ENCODE results near the gene MORC2.

The MORC2 gene

GRCh38 chr22:30889268-30889995, 79.1 kb downstream of the MORC2 start:
- DNase-seq (ENCODE audit: low read depth in 3 of 3) = no peak

GRCh38 chr22:30887861-30888260, 80.7 kb downstream of the MORC2 start:
- no peak for DNase-seq (ENCODE audit: low read depth in 3 of 3)

- DNase-seq (ENCODE audit: low read depth in 3 of 3) = no peak
Observed at GRCh38 chr22:30887453-30887852, 81.1 kb downstream of the MORC2 start.

GRCh38 chr22:30885591-30885990, 83.0 kb downstream of the MORC2 start:
- no peak for DNase-seq (ENCODE audit: low read depth in 3 of 3)

- DNase-seq (ENCODE audit: low read depth in 3 of 3) = no peak
Observed at GRCh38 chr22:30885001-30885366, 83.6 kb downstream of the MORC2 start.

- DNase-seq (ENCODE audit: low read depth in 3 of 3) = no peak
Observed at GRCh38 chr22:30884211-30885000, 84.2 kb downstream of the MORC2 start.

- no peak for DNase-seq (ENCODE audit: low read depth in 3 of 3)
Observed at GRCh38 chr22:30883586-30884145, 84.9 kb downstream of the MORC2 start.

- no peak for DNase-seq (ENCODE audit: low read depth in 3 of 3)
Observed at GRCh38 chr22:30882974-30883533, 85.5 kb downstream of the MORC2 start.

GRCh38 chr22:30882184-30882717, 86.3 kb downstream of the MORC2 start:
- DNase-seq (ENCODE audit: low read depth in 3 of 3) = no peak

GRCh38 chr22:30881361-30882183, 87.0 kb downstream of the MORC2 start:
- no peak for DNase-seq (ENCODE audit: low read depth in 3 of 3)

GRCh38 chr22:30880847-30881246, 87.7 kb downstream of the MORC2 start:
- no peak for DNase-seq (ENCODE audit: low read depth in 3 of 3)

GRCh38 chr22:30880181-30880601, 88.4 kb downstream of the MORC2 start:
- no peak for DNase-seq (ENCODE audit: low read depth in 3 of 3)

GRCh38 chr22:30879415-30879797, 89.2 kb downstream of the MORC2 start:
- DNase-seq (ENCODE audit: low read depth in 3 of 3) = no peak

GRCh38 chr22:30878516-30879414, 89.8 kb downstream of the MORC2 start:
- no peak for DNase-seq (ENCODE audit: low read depth in 3 of 3)

- no peak for DNase-seq (ENCODE audit: low read depth in 3 of 3)
Observed at GRCh38 chr22:30877662-30878515, 90.7 kb downstream of the MORC2 start.

- DNase-seq (ENCODE audit: low read depth in 3 of 3) = no peak
Observed at GRCh38 chr22:30876915-30877553, 91.5 kb downstream of the MORC2 start.

- DNase-seq (ENCODE audit: low read depth in 3 of 3) = no peak
Observed at GRCh38 chr22:30876221-30876751, 92.3 kb downstream of the MORC2 start.

- no peak for DNase-seq (ENCODE audit: low read depth in 3 of 3)
Observed at GRCh38 chr22:30875481-30876215, 92.9 kb downstream of the MORC2 start.
